B cell (primary cell): ENCODE results near the gene NEUROG3. TPM values are rescaled to one million over a fixed set of nuclear protein-coding genes. Genes with fewer than 3 reads are reported as not detected.

Source experiments
- ATAC-seq: fragments of 200-7000 bp; cut with Tn5 transposase; one replicate; pipeline ENCODE4 v1.10.0; 2021; ENCODE audit warnings: low read depth, mild to moderate bottlenecking, moderate number of reproducible peaks, moderate library complexity
- CTCF ChIA-PET: fragments of 350-600 bp; sonication (Branson Sonifier 250); formaldehyde crosslinking; loops from one replicate; lab custom pipeline; 2021; ENCODE audit warnings: antibody characterized with exemption, inconsistent platforms; lab: Charles Lee
- POLR2A ChIA-PET: fragments of 350-600 bp; sonication (Branson Sonifier 250); formaldehyde crosslinking; loops from one replicate; lab custom pipeline; 2021; ENCODE audit warnings: antibody characterized with exemption; lab: Charles Lee
- DNase-seq: peaks from one replicate; pipeline ENCODE4 v3.0.0; 2013
- H2AFZ ChIP-seq: 2 replicates; pipeline ENCODE4 v1.6.1; 2012; ENCODE audit warnings: mild to moderate bottlenecking, low read depth, low read length; ENCODE audit not compliant: insufficient read depth, poor library complexity, severe bottlenecking
- H3K27ac ChIP-seq, 2 donors: 1 replicate in 1 of 2; 2 replicates in 1 of 2; pipeline ENCODE4 v1.5.1; 2012 to 2013; ENCODE audit warnings: low read length in 2 of 2, mild to moderate bottlenecking in 2 of 2, moderate library complexity in 1 of 2
- H3K27me3 ChIP-seq, 4 experiments: fragments of 200-600 bp in 1 of 4; sonication (generic) in 1 of 4; replicated peaks in 1 of 4; 1 replicate in 2 of 4; 2 replicates in 2 of 4; pipeline versions ENCODE4 v1.6.1 to v1.7.0; 2013 to 2016; ENCODE audit warnings: low read length in 3 of 4, mild to moderate bottlenecking in 2 of 4, mixed read lengths in 1 of 4, moderate library complexity in 1 of 4; ENCODE audit not compliant: insufficient read depth in 4 of 4, control insufficient read depth in 3 of 4; ENCODE audit errors: control extremely low read depth in 1 of 4
- H3K36me3 ChIP-seq, 2 experiments: replicated peaks in 1 of 2; 1 replicate in 1 of 2; 2 replicates in 1 of 2; pipeline versions ENCODE4 v1.6.1 to v1.7.1; 2013; ENCODE audit warnings: low read length in 1 of 2; ENCODE audit not compliant: insufficient read depth in 2 of 2, control insufficient read depth in 1 of 2; ENCODE audit errors: control extremely low read depth in 1 of 2, extremely low read depth in 1 of 2
- H3K4me1 ChIP-seq, 2 donors: fragments of 200-600 bp in 1 of 2; sonication (generic) in 1 of 2; 1 replicate in 1 of 2; 2 replicates in 1 of 2; pipeline versions ENCODE4 v1.5.1 to v1.6.1; 2013 to 2017; ENCODE audit warnings: low read length in 2 of 2; ENCODE audit not compliant: control insufficient read depth in 2 of 2, insufficient read depth in 2 of 2
- H3K4me2 ChIP-seq: replicated peaks from 2 replicates; pipeline ENCODE3; 2012; ENCODE audit warnings: mild to moderate bottlenecking, low read depth, low read length; ENCODE audit not compliant: poor library complexity, severe bottlenecking
- H3K4me3 ChIP-seq, 5 experiments: fragments of 200-600 bp in 1 of 5; sonication (generic) in 1 of 5; 1 replicate in 3 of 5; 2 replicates in 2 of 5; pipeline versions ENCODE4 v1.5.1 to v1.7.0; 2011 to 2016; ENCODE audit warnings: low read length in 4 of 5, mild to moderate bottlenecking in 4 of 5, low read depth in 2 of 5, control low read depth in 1 of 5, moderate library complexity in 1 of 5; ENCODE audit not compliant: insufficient read depth in 1 of 5; ENCODE audit errors: control extremely low read depth in 1 of 5, extremely low read depth in 1 of 5
- H3K79me2 ChIP-seq: fragments of 200-600 bp; sonication (generic); one replicate; pipeline ENCODE4 v1.6.0; 2016; ENCODE audit warnings: low read length; ENCODE audit not compliant: control insufficient read depth, insufficient read depth
- H3K9ac ChIP-seq: fragments of 200-600 bp; sonication (generic); 2 replicates; pipeline ENCODE4 v1.6.1; 2017; ENCODE audit warnings: mild to moderate bottlenecking, low read length, moderate library complexity
- H3K9me3 ChIP-seq, 3 donors: one replicate each; pipeline versions ENCODE4 v1.6.1 to v1.7.1; 2013; ENCODE audit warnings: low read length in 2 of 3; ENCODE audit not compliant: control insufficient read depth in 2 of 3, insufficient read depth in 1 of 3; ENCODE audit errors: control extremely low read depth in 1 of 3
- H4K20me1 ChIP-seq: 2 replicates; pipeline ENCODE4 v1.6.0; 2012; ENCODE audit warnings: mild to moderate bottlenecking, low read length; ENCODE audit not compliant: insufficient read depth, control insufficient read depth, poor library complexity, severe bottlenecking
- H3K27ac Mint-ChIP-seq: one replicate; pipeline ENCODE4 v1.8.0; 2021; ENCODE audit warnings: mixed read lengths
- H3K27me3 Mint-ChIP-seq: one replicate; pipeline ENCODE4 v1.8.0; 2021; ENCODE audit warnings: mixed read lengths
- H3K4me1 Mint-ChIP-seq: one replicate; pipeline ENCODE4 v1.8.0; 2021; ENCODE audit warnings: mixed read lengths
- H3K4me3 Mint-ChIP-seq: one replicate; pipeline ENCODE4 v1.8.0; 2021; ENCODE audit warnings: mixed read lengths
- H3K9me3 Mint-ChIP-seq: one replicate; pipeline ENCODE4 v1.8.0; 2022; ENCODE audit warnings: mixed read lengths; ENCODE audit not compliant: insufficient read depth
- EZH2 ChIP-seq: IDR thresholded peaks from 2 replicates; pipeline ENCODE4 v1.6.1; 2012; ENCODE audit warnings: borderline replicate concordance, low read depth, mild to moderate bottlenecking, moderate library complexity, low read length; ENCODE audit not compliant: insufficient read depth, poor library complexity, severe bottlenecking
- WGBS: methylation state at CpG from one replicate; pipeline ENCODE4 v1.1.5; 2013; ENCODE audit warnings: missing lambda C conversion rate; ENCODE audit not compliant: insufficient coverage; 5-methylcytosine and 5-hydroxymethylcytosine counted together
- intact Hi-C: fragments of 100-400 bp; cut with micrococcal nuclease; formaldehyde crosslinking; loops from one replicate; pipeline ENCODE4 v1.10.0; 2022
- polyA plus RNA-seq: library from polyadenylated mRNA; depleted of rRNA; stranded (reverse); fragments of >200 nt; gene quantifications from 2 replicates; pipeline ENCODE4 v1.2.3, GENCODE V29; 2012
- total RNA-seq, 2 donors: library from RNA; stranded (reverse); fragments of 120-200 nt in 1 of 2; gene quantifications; 1 replicate in 1 of 2; 2 replicates in 1 of 2; pipeline versions ENCODE4 v1.2.3 to v1.2.4, GENCODE V29; 2013 to 2022
- TF ChIP-seq, protein P1 (sequence below): fragments of 200-600 bp; IDR thresholded peaks from one replicate; pipeline ENCODE4 v1.8.0; 2022; ENCODE audit warnings: antibody characterized with exemption, mild to moderate bottlenecking

NEUROG3 gene
- total and polyA plus RNA-seq, 2 donors (not counting 1 experiment from before 2014, with no cell fraction given), result not detected

DNA sequence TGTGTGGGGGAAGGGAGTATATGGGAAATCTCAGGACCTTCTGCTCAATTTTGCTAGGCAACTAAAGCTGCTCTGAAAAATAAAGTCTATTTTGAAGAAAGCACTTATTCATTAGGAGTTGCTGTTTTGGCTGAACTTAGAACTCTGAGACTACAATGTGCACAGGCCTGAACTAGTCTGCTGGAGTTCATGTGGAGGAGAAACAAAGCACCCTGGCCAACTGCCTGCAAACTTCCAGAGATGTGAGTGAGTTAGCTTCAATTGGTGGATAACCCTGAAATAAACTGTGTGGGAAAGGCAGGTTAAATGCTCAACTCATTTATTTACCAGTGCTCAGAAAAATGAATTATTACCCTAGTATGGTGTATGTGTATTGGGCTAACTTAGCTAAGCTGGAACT, 39.5 kb upstream of the NEUROG3 start:
- no peak for DNase-seq
- no peak overlapping the region for H3K4me2 ChIP-seq
- ChIA-PET CTCF (interaction anchor here (1.1 to 2.6 kb wide), 2 partner anchors 16 to 26 kb away, joined by 6 read pairs; no protein-coding TSS in a partner anchor), POLR2A (no interaction called here)
- Mint-ChIP-seq H3K27ac (peak overlapping the region; percentile 16), H3K4me1 (peaks cover 9% of the 10 kb centered on the region), H3K27me3 (peaks cover 52% of the 10 kb centered on the region), H3K9me3 (peaks cover 9% of the 10 kb centered on the region), H3K4me3 (no peak overlapping the region)
- H3K4me1 ChIP-seq, result peaks cover 0 to 5% of the 10 kb centered on the region in 2 donors
- ATAC-seq, result no peak
- H3K9ac ChIP-seq, result no peak overlapping the region
- intact Hi-C loops, result no loop called here
- no peak overlapping the region for H3K4me3 ChIP-seq
- peaks cover 5 to 15% (median 10%) of the 10 kb centered on the region in 3 donors for H3K9me3 ChIP-seq
- H4K20me1 ChIP-seq, result no peaks in the 10 kb centered on the region
- H3K36me3 ChIP-seq, result no peaks in the 10 kb centered on the region
- H2AFZ ChIP-seq, result no peak overlapping the region
- H3K27me3 ChIP-seq, result peaks cover 0 to 12% (median 6%) of the 10 kb centered on the region in 4 experiments
- H3K27ac ChIP-seq, result no peak overlapping the region
- TF ChIP-seq, protein P1, sequence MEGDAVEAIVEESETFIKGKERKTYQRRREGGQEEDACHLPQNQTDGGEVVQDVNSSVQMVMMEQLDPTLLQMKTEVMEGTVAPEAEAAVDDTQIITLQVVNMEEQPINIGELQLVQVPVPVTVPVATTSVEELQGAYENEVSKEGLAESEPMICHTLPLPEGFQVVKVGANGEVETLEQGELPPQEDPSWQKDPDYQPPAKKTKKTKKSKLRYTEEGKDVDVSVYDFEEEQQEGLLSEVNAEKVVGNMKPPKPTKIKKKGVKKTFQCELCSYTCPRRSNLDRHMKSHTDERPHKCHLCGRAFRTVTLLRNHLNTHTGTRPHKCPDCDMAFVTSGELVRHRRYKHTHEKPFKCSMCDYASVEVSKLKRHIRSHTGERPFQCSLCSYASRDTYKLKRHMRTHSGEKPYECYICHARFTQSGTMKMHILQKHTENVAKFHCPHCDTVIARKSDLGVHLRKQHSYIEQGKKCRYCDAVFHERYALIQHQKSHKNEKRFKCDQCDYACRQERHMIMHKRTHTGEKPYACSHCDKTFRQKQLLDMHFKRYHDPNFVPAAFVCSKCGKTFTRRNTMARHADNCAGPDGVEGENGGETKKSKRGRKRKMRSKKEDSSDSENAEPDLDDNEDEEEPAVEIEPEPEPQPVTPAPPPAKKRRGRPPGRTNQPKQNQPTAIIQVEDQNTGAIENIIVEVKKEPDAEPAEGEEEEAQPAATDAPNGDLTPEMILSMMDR, result no peak
- no peak for TF ChIP-seq EZH2
- no peaks in the 10 kb centered on the region for H3K79me2 ChIP-seq

DNA sequence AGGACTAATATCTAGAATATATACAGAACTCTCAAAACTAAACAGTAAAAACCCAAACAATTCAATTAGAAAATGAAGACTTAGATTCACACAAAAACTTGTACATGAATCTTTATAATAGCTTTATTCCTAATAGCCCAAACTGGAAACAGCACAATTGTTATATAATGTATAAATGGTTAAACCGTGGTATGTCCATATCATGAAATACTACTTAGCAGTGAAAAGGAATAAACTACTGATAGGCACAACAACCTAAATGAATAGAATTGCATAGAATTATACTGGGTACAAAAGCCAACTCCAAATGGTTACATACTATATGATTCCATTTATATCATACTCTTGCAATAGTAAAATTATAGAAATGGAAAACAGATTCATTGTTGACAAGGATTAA, 35.9 kb upstream of the NEUROG3 start:
- no peak for ATAC-seq
- Histone ChIP-seq H3K4me2 (no peak overlapping the region), H3K9me3 (peaks cover 4 to 7% (median 5%) of the 10 kb centered on the region in 3 donors), H2AFZ (no peak overlapping the region), H3K4me3 (no peak overlapping the region), H3K27ac (no peak overlapping the region), H3K27me3 (peaks cover 0 to 12% (median 0%) of the 10 kb centered on the region in 4 experiments), H3K4me1 (peaks cover 0 to 3% of the 10 kb centered on the region in 2 donors), H3K36me3 (no peaks in the 10 kb centered on the region), H4K20me1 (no peaks in the 10 kb centered on the region), H3K79me2 (no peaks in the 10 kb centered on the region), H3K9ac (no peak overlapping the region)
- ChIA-PET POLR2A (no interaction called here), CTCF (no interaction called here)
- DNase-seq, result no peak
- intact Hi-C loops, result no loop called here
- no CpG with 5 or more reads among the region's 1 CpG for WGBS
- peaks cover 7% of the 10 kb centered on the region for H3K9me3 Mint-ChIP-seq
- H3K4me3 Mint-ChIP-seq, result no peak overlapping the region
- H3K27ac Mint-ChIP-seq, result no peak overlapping the region
- H3K27me3 Mint-ChIP-seq, result peaks cover 56% of the 10 kb centered on the region
- no peak for TF ChIP-seq EZH2
- TF ChIP-seq, protein P1, result no peak
- peaks cover 4% of the 10 kb centered on the region for H3K4me1 Mint-ChIP-seq
